GM12891 (cell line): ENCODE data around the gene LTB.
A peak's percentile ranks its signal among the peaks of the same experiment; 100 is the strongest.

Experiments used
- PAX5 ChIP-seq: IDR thresholded peaks from 2 replicates; pipeline ENCODE4 v1.6.1; 2011; ENCODE audit warnings: low read length, moderate library complexity, mild to moderate bottlenecking; ENCODE audit not compliant: insufficient read depth, severe bottlenecking
- POLR2A ChIP-seq: IDR thresholded peaks from 2 replicates; pipeline ENCODE4 v1.6.1; 2011; ENCODE audit warnings: low read depth, low read length, control low read depth
- POLR2AphosphoS5 ChIP-seq: IDR thresholded peaks from 2 replicates; pipeline ENCODE4 v1.6.1; 2011; ENCODE audit warnings: low read depth, low read length, control low read depth
- SPI1 ChIP-seq: IDR thresholded peaks from 2 replicates; pipeline ENCODE4 v1.6.1; 2011; ENCODE audit warnings: low read depth, low read length, control low read depth
- TAF1 ChIP-seq: IDR thresholded peaks from 2 replicates; pipeline ENCODE4 v1.6.1; 2011; ENCODE audit warnings: low read depth, low read length, control low read depth

DNA sequence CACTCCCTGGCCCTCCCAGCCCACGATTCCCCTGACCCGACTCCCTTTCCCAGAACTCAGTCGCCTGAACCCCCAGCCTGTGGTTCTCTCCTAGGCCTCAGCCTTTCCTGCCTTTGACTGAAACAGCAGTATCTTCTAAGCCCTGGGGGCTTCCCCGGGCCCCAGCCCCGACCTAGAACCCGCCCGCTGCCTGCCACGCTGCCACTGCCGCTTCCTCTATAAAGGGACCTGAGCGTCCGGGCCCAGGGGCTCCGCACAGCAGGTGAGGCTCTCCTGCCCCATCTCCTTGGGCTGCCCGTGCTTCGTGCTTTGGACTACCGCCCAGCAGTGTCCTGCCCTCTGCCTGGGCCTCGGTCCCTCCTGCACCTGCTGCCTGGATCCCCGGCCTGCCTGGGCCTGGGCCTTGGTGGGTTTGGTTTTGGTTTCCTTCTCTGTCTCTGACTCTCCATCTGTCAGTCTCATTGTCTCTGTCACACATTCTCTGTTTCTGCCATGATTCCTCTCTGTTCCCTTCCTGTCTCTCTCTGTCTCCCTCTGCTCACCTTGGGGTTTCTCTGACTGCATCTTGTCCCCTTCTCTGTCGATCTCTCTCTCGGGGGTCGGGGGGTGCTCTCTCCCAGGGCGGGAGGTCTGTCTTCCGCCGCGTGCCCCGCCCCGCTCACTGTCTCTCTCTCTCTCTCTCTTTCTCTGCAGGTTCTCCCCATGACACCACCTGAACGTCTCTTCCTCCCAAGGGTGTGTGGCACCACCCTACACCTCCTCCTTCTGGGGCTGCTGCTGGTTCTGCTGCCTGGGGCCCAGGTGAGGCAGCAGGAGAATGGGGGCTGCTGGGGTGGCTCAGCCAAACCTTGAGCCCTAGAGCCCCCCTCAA is 9.9 kb downstream of the LTB start, which contains the start of gene LTA:
- peak; percentile 88 for TF ChIP-seq POLR2A
- TF ChIP-seq SPI1, result peak; percentile 23; the same call in 1 of the 2 replicates
- peak; percentile 30; the same call in 1 of the 2 replicates for TF ChIP-seq TAF1
- peak; percentile 88 for TF ChIP-seq POLR2AphosphoS5
- no peak for TF ChIP-seq PAX5
